OCI-LY3 (cell line): ENCODE data around the gene CLEC16A.

Source experiments
- H2AFZ ChIP-seq: fragments of 200-600, 300-600 bp; shearing (Covaris generic); 2 replicates; pipeline ENCODE4 v1.6.0; 2014; ENCODE audit warnings: antibody characterized with exemption, low read depth, low read length
- H3K27ac ChIP-seq: fragments of 200-600, 300-600 bp; sonication (generic); 2 replicates; pipeline ENCODE4 v1.5.1; 2014; ENCODE audit warnings: mild to moderate bottlenecking, low read length, moderate library complexity, mixed read lengths
- H3K27me3 ChIP-seq: fragments of 200-600, 300-600 bp; sonication (generic); 2 replicates; pipeline ENCODE4 v1.6.1; 2014; ENCODE audit warnings: low read depth, low read length, mixed read lengths
- H3K36me3 ChIP-seq: fragments of 200-600, 300-600 bp; sonication (generic); replicated peaks from 2 replicates; pipeline ENCODE3; 2014; ENCODE audit warnings: low read depth, low read length, mixed read lengths
- H3K4me1 ChIP-seq: fragments of 300-600, 200-600 bp; sonication (generic); 2 replicates; pipeline ENCODE4 v1.6.1; 2014; ENCODE audit warnings: low read length, mixed read lengths
- H3K4me2 ChIP-seq: fragments of 200-600, 300-600 bp; sonication (generic); 2 replicates; pipeline ENCODE4 v1.6.1; 2014; ENCODE audit warnings: low read length, mixed read lengths
- H3K4me3 ChIP-seq: fragments of 300-600, 200-600 bp; sonication (generic); 2 replicates; pipeline ENCODE4 v1.5.1; 2014; ENCODE audit warnings: antibody characterized with exemption, mild to moderate bottlenecking, low read length, moderate library complexity
- H3K79me2 ChIP-seq: fragments of 300-600, 200-600 bp; shearing (Covaris generic); 2 replicates; pipeline ENCODE4 v1.6.1; 2014; ENCODE audit warnings: mild to moderate bottlenecking, low read length, mixed read lengths
- H3K9ac ChIP-seq: fragments of 300-600, 200-600 bp; shearing (Covaris generic); 2 replicates; pipeline ENCODE4 v1.6.0; 2014; ENCODE audit warnings: mild to moderate bottlenecking, low read length, moderate library complexity
- H3K9me3 ChIP-seq: fragments of 200-600, 300-600 bp; shearing (Covaris generic); 2 replicates; pipeline ENCODE4 v1.6.1; 2014; ENCODE audit warnings: low read length, mixed read lengths; ENCODE audit not compliant: insufficient read depth
- H4K20me1 ChIP-seq: fragments of 200-600, 300-600 bp; sonication (generic); 2 replicates; pipeline ENCODE4 v1.6.1; 2016; ENCODE audit warnings: low read length, mixed read lengths; ENCODE audit not compliant: insufficient read depth
- CTCF ChIP-seq: fragments of 200-600, 300-600 bp; sonication (generic); IDR thresholded peaks from 2 replicates; pipeline ENCODE4 v1.5.1; 2014; ENCODE audit warnings: antibody characterized with exemption, low read length, low read depth
- EZH2phosphoT487 ChIP-seq: fragments of 200-600 bp; shearing (Covaris generic); IDR thresholded peaks from 2 replicates; pipeline ENCODE4 v1.6.1; 2018; ENCODE audit warnings: antibody characterized with exemption, mixed run types, low read depth

The CLEC16A gene

GRCh38 chr16:11164482-11165270 lies 220.3 kb downstream of the CLEC16A start:
- Histone ChIP-seq H3K27ac (no peak overlapping the region), H2AFZ (no peak overlapping the region), H3K9me3 (no peaks in the 10 kb centered on the region), H3K4me3 (no peak overlapping the region), H3K4me1 (peaks cover 10% of the 10 kb centered on the region), H3K4me2 (no peak overlapping the region), H3K79me2 (no peaks in the 10 kb centered on the region), H4K20me1 (no peaks in the 10 kb centered on the region), H3K27me3 (no peaks in the 10 kb centered on the region), H3K9ac (no peak overlapping the region), H3K36me3 (peaks cover 6% of the 10 kb centered on the region)
- TF ChIP-seq EZH2phosphoT487, result no peak
- TF ChIP-seq CTCF, result no peak

GRCh38 chr16:11165349-11165748 lies 221.0 kb downstream of the CLEC16A start:
- Histone ChIP-seq H3K27ac (no peak overlapping the region), H3K27me3 (no peaks in the 10 kb centered on the region), H2AFZ (no peak overlapping the region), H4K20me1 (no peaks in the 10 kb centered on the region), H3K4me1 (peaks cover 10% of the 10 kb centered on the region), H3K9me3 (no peaks in the 10 kb centered on the region), H3K36me3 (peaks cover 3% of the 10 kb centered on the region), H3K79me2 (no peaks in the 10 kb centered on the region), H3K4me2 (no peak overlapping the region), H3K9ac (no peak overlapping the region), H3K4me3 (no peak overlapping the region)
- TF ChIP-seq EZH2phosphoT487, result no peak
- no peak for TF ChIP-seq CTCF

- H2AFZ ChIP-seq, result no peak overlapping the region
- no peaks in the 10 kb centered on the region for H3K36me3 ChIP-seq
- H3K27ac ChIP-seq, result no peak overlapping the region
- no peak overlapping the region for H3K9ac ChIP-seq
- peaks cover 10% of the 10 kb centered on the region for H3K4me1 ChIP-seq
- no peaks in the 10 kb centered on the region for H4K20me1 ChIP-seq
- H3K27me3 ChIP-seq, result no peaks in the 10 kb centered on the region
- no peaks in the 10 kb centered on the region for H3K9me3 ChIP-seq
- TF ChIP-seq EZH2phosphoT487 (no peak), CTCF (no peak)
- H3K4me3 ChIP-seq, result no peak overlapping the region
- no peak overlapping the region for H3K4me2 ChIP-seq
- no peaks in the 10 kb centered on the region for H3K79me2 ChIP-seq
Observed at GRCh38 chr16:11165894-11166665, 221.7 kb downstream of the CLEC16A start.

- Histone ChIP-seq H3K4me2 (0 out of 2 replicates have a peak overlapping the region, but pooled peaks have one; percentile 24), H3K9me3 (no peaks in the 10 kb centered on the region), H3K9ac (no peak overlapping the region), H3K27ac (no peak overlapping the region), H2AFZ (no peak overlapping the region), H3K4me1 (peaks cover 10% of the 10 kb centered on the region), H3K4me3 (no peak overlapping the region), H4K20me1 (no peaks in the 10 kb centered on the region), H3K79me2 (no peaks in the 10 kb centered on the region), H3K27me3 (no peaks in the 10 kb centered on the region), H3K36me3 (peaks cover 5% of the 10 kb centered on the region)
- no peak for TF ChIP-seq EZH2phosphoT487
- no peak for TF ChIP-seq CTCF
Observed at GRCh38 chr16:11167581-11167980, 223.2 kb downstream of the CLEC16A start.
